ENCODE data around the gene OPRL1.

OPRL1 gene

GRCh38 chr20:64091340-64091739 is 11.5 kb downstream of the OPRL1 start (continued):
- no peak for TF ChIP-seq ZNF19 (tag by site-specific recombination; IDR thresholded peaks at IDR 0.05; ENCODE audit: low read depth)
- TF ChIP-seq ZNF280C (tag by site-specific recombination; IDR thresholded peaks at IDR 0.05) = no peak
- no peak for TF ChIP-seq ZNF398 (tag by site-specific recombination; IDR thresholded peaks at IDR 0.05)
- TF ChIP-seq ZNF560 (tag by site-specific recombination; IDR thresholded peaks at IDR 0.05; ENCODE audit: borderline replicate concordance) = no peak

GRCh38 chr20:64091770-64092169 is 11.9 kb downstream of the OPRL1 start:
- Histone ChIP-seq H3K9me3 (ENCODE audit: control insufficient read depth, insufficient read depth, low read depth, low read length) (no peaks in the 10 kb centered on the region), H3K4me1 (ENCODE audit: control insufficient read depth, insufficient read depth, low read length) (no peaks in the 10 kb centered on the region), H3K27ac (ENCODE audit: extremely low read depth, low read depth, low read length) (no peak overlapping the region), H3K4me3 (ENCODE audit: low read depth, low read length) (no peak overlapping the region), H3K36me3 (ENCODE audit: control insufficient read depth in 2 of 2, insufficient read depth in 1 of 2, low read length in 2 of 2) (no peaks in the 10 kb centered on the region)
- CTCF ChIA-PET = interaction anchor here (1.1 kb wide), 1 partner anchor 16 kb away, joined by 3 read pairs; the partner anchor contains the start of gene NPBWR2
- TF ChIP-seq GLIS1 (tag by site-specific recombination; IDR thresholded peaks at IDR 0.05) (peak; percentile 56; the same call in 1 of the 2 replicates), ZNF600 (tag by site-specific recombination; IDR thresholded peaks at IDR 0.05) (peak; percentile 61; the same call in 1 of the 2 replicates), PATZ1 (tag by site-specific recombination; IDR thresholded peaks at IDR 0.05) (0 out of 2 replicates have a peak, but pooled peaks have one; percentile 11), SALL2 (tag by site-specific recombination; IDR thresholded peaks at IDR 0.05; ENCODE audit: borderline replicate concordance) (no peak)
- POLR2A ChIA-PET = interaction anchor here (1.5 kb wide), 1 partner anchor 111 kb away, joined by 3 read pairs; no protein-coding TSS in a partner anchor

GRCh38 chr20:64092258-64093012 is 12.6 kb downstream of the OPRL1 start:
- CTCF ChIA-PET = no interaction called here
- no peak for TF ChIP-seq PBX3 (CRISPR knock-in tag; IDR thresholded peaks at IDR 0.05)
- TF ChIP-seq ZSCAN5A (tag by site-specific recombination; IDR thresholded peaks at IDR 0.05) = no peak
- no peak for TF ChIP-seq KLF8 (tag by site-specific recombination; IDR thresholded peaks at IDR 0.05)
- TF ChIP-seq ZBTB7A (tag by site-specific recombination; IDR thresholded peaks at IDR 0.05; ENCODE audit: low read depth) = no peak
- peak; percentile 19 for TF ChIP-seq ZBTB26 (tag by site-specific recombination; optimal IDR thresholded peaks at IDR 0.05)
- no peak for TF ChIP-seq ZNF202 (tag by site-specific recombination; IDR thresholded peaks at IDR 0.05; ENCODE audit: borderline replicate concordance)
- no peak for TF ChIP-seq ZBTB1 (tag by site-specific recombination; IDR thresholded peaks at IDR 0.05)
- no peak for TF ChIP-seq ZNF155 (tag by site-specific recombination; IDR thresholded peaks at IDR 0.05)
- no peak for TF ChIP-seq PATZ1 (tag by site-specific recombination; IDR thresholded peaks at IDR 0.05)
- TF ChIP-seq GFI1B (tag by site-specific recombination; IDR thresholded peaks at IDR 0.05) = no peak

More at GRCh38 chr20:64092258-64093012, 12.6 kb downstream of the OPRL1 start:
- no peaks in the 10 kb centered on the region for H3K9me3 ChIP-seq (ENCODE audit: control insufficient read depth, insufficient read depth, low read depth, low read length)
- no peaks in the 10 kb centered on the region for H3K4me1 ChIP-seq (ENCODE audit: control insufficient read depth, insufficient read depth, low read length)
- H3K27ac ChIP-seq (ENCODE audit: extremely low read depth, low read depth, low read length) = no peak overlapping the region
- H3K4me3 ChIP-seq (ENCODE audit: low read depth, low read length) = no peak overlapping the region
- H3K36me3 ChIP-seq (ENCODE audit: control insufficient read depth in 2 of 2, insufficient read depth in 1 of 2, low read length in 2 of 2) = no peaks in the 10 kb centered on the region
- POLR2A ChIA-PET = interaction anchor here (1.5 kb wide), 1 partner anchor 112 kb away, joined by 3 read pairs; no protein-coding TSS in a partner anchor

Measured in HEK293 (cell line).